HG03103 (cell line): ENCODE measurements around the gene GOLGA8B.
"Not testable (repeated sequence)": the region's sequence is repeated elsewhere in the genome, so short reads cannot be mapped to it uniquely, and the experiment has no call there.

Source experiments
- ATAC-seq: cut with Tn5 transposase; IDR thresholded peaks from one replicate; pipeline ENCODE4 v1.9.1; 2021; ENCODE audit warnings: low read depth; ENCODE audit not compliant: unreplicated experiment

GOLGA8B gene

GRCh38 chr15:34598799-34599585 is 15.5 kb upstream of the GOLGA8B start:
- no peak for ATAC-seq

GRCh38 chr15:34597316-34597715 is 13.9 kb upstream of the GOLGA8B start:
- ATAC-seq, result no peak

GRCh38 chr15:34594361-34594760 is 10.9 kb upstream of the GOLGA8B start:
- ATAC-seq, result no peak

- no peak for ATAC-seq
These were observed 7.9 kb upstream of the GOLGA8B start for GRCh38 chr15:34591306-34591705.

GRCh38 chr15:34588046-34588674 is 4.7 kb upstream of the GOLGA8B start:
- peak; percentile 34 for ATAC-seq

GRCh38 chr15:34585966-34586365 is 2.5 kb upstream of the GOLGA8B start:
- not testable (repeated sequence) for ATAC-seq

- ATAC-seq, result no peak
These were observed 1.5 kb upstream of the GOLGA8B start for GRCh38 chr15:34584996-34585395.

GRCh38 chr15:34584330-34584668 is 848 bp upstream of the GOLGA8B start:
- no peak for ATAC-seq

- ATAC-seq, result peak; percentile 43
These were observed 735 bp downstream of the GOLGA8B start for GRCh38 chr15:34582461-34583371.

GRCh38 chr15:34581687-34582460 is 1.6 kb downstream of the GOLGA8B start:
- not testable (repeated sequence) for ATAC-seq

- no peak for ATAC-seq
These were observed 2.4 kb downstream of the GOLGA8B start for GRCh38 chr15:34581043-34581365.

GRCh38 chr15:34580251-34581042 is 3.0 kb downstream of the GOLGA8B start:
- ATAC-seq, result not testable (repeated sequence)

- no peak for ATAC-seq
These were observed 5.2 kb downstream of the GOLGA8B start for GRCh38 chr15:34578283-34578674.

- ATAC-seq, result not testable (repeated sequence)
These were observed 5.7 kb downstream of the GOLGA8B start for GRCh38 chr15:34577658-34578282.

GRCh38 chr15:34575035-34575434 is 8.4 kb downstream of the GOLGA8B start:
- not testable (repeated sequence) for ATAC-seq

GRCh38 chr15:34572921-34573320 is 10.5 kb downstream of the GOLGA8B start:
- not testable (repeated sequence) for ATAC-seq

- not testable (repeated sequence) for ATAC-seq
These were observed 11.3 kb downstream of the GOLGA8B start for GRCh38 chr15:34572019-34572641.

GRCh38 chr15:34569670-34570396 is 13.6 kb downstream of the GOLGA8B start:
- ATAC-seq, result not testable (repeated sequence)
